ENCODE results near the gene TMEM178A. TPM values are rescaled to one million over a fixed set of nuclear protein-coding genes. Genes with fewer than 3 reads are reported as not detected.

The TMEM178A gene
- total and polyA plus RNA-seq, 8 donors, result 0.34 to 5.8 (median 0.80) TPM

- ATAC-seq (no peak), DNase-seq (no peak), FAIRE-seq (no peak)
- no peak for TF ChIP-seq CTCF (IDR thresholded peaks at IDR 0.05)
- H3K4me3 ChIP-seq, result no peak overlapping the region
- no peaks in the 10 kb centered on the region for H3K27me3 ChIP-seq
- 86 to 88% methylated on average over 9 of the region's 9 CpGs for WGBS, 2 donors
- no peaks in the 10 kb centered on the region for H3K4me1 ChIP-seq
- no peak overlapping the region for H3K27ac ChIP-seq
- no peaks in the 10 kb centered on the region for H3K9me3 ChIP-seq
- intact Hi-C loops (cut with DNase I), result no loop called here
- no peaks in the 10 kb centered on the region for H3K36me3 ChIP-seq
Measured at GRCh38 chr2:39718483-39718882, 52.8 kb downstream of the TMEM178A start.

GRCh38 chr2:39719317-39719716, 53.6 kb downstream of the TMEM178A start:
- WGBS, 2 donors, result 79 to 90% methylated on average over 8 of the region's 8 CpGs
- Histone ChIP-seq H3K9me3 (no peaks in the 10 kb centered on the region), H3K36me3 (no peaks in the 10 kb centered on the region), H3K27me3 (no peaks in the 10 kb centered on the region), H3K27ac (no peak overlapping the region), H3K4me1 (no peaks in the 10 kb centered on the region), H3K4me3 (no peak overlapping the region)
- no peak for TF ChIP-seq CTCF (IDR thresholded peaks at IDR 0.05)
- ATAC-seq, result no peak
- no peak for FAIRE-seq
- DNase-seq, result no peak
- intact Hi-C loops (cut with DNase I), result no loop called here

GRCh38 chr2:39720970-39721369, 55.3 kb downstream of the TMEM178A start:
- ATAC-seq (no peak), FAIRE-seq (no peak), DNase-seq (no peak)
- intact Hi-C loops (cut with DNase I), result no loop called here
- no peak for TF ChIP-seq CTCF (IDR thresholded peaks at IDR 0.05)
- 87 to 90% methylated on average over 2 of the region's 2 CpGs for WGBS, 2 donors
- Histone ChIP-seq H3K4me3 (no peak overlapping the region), H3K27ac (no peak overlapping the region), H3K4me1 (no peaks in the 10 kb centered on the region), H3K27me3 (no peaks in the 10 kb centered on the region), H3K9me3 (no peaks in the 10 kb centered on the region), H3K36me3 (no peaks in the 10 kb centered on the region)

GRCh38 chr2:39723497-39723896, 57.8 kb downstream of the TMEM178A start:
- 77 to 81% methylated on average over 2 of the region's 2 CpGs for WGBS, 2 donors
- intact Hi-C loops (cut with DNase I), result no loop called here
- Histone ChIP-seq H3K9me3 (no peaks in the 10 kb centered on the region), H3K36me3 (no peaks in the 10 kb centered on the region), H3K27me3 (no peaks in the 10 kb centered on the region), H3K27ac (no peak overlapping the region), H3K4me3 (no peak overlapping the region), H3K4me1 (no peaks in the 10 kb centered on the region)
- TF ChIP-seq CTCF (IDR thresholded peaks at IDR 0.05), result no peak
- no peak for FAIRE-seq
- no peak for DNase-seq
- no peak for ATAC-seq

GRCh38 chr2:39723946-39724827, 58.5 kb downstream of the TMEM178A start:
- H3K4me1 ChIP-seq, result no peaks in the 10 kb centered on the region
- no peak for TF ChIP-seq CTCF (IDR thresholded peaks at IDR 0.05)
- H3K4me3 ChIP-seq, result no peak overlapping the region
- H3K36me3 ChIP-seq, result no peaks in the 10 kb centered on the region
- H3K27ac ChIP-seq, result no peak overlapping the region
- no peaks in the 10 kb centered on the region for H3K9me3 ChIP-seq
- DNase-seq, result no peak
- intact Hi-C loops (cut with DNase I), result no loop called here
- no peak for FAIRE-seq
- ATAC-seq, result no peak
- H3K27me3 ChIP-seq, result no peaks in the 10 kb centered on the region
- 65 to 70% methylated on average over 9 of the region's 9 CpGs for WGBS, 2 donors
